GM20000 (cell line): Measurements from ENCODE around the gene GLT1D1.

Experiments
- DNase-seq: peaks from one replicate; pipeline ENCODE4 v3.0.0; 2012; ENCODE audit warnings: low spot score
- CTCF ChIP-seq: IDR thresholded peaks from 2 replicates; pipeline ENCODE4 v1.5.1; 2012; ENCODE audit warnings: mild to moderate bottlenecking, control low read depth; ENCODE audit errors: extremely low read depth, missing control alignments

The GLT1D1 gene

GRCh38 chr12:128978067-128978466 is 124.8 kb downstream of the GLT1D1 start:
- TF ChIP-seq CTCF, result no peak
- no peak for DNase-seq

GRCh38 chr12:128980623-128981022 is 127.3 kb downstream of the GLT1D1 start:
- no peak for DNase-seq
- no peak for TF ChIP-seq CTCF

- no peak for DNase-seq
- TF ChIP-seq CTCF, result no peak
These were observed 128.8 kb downstream of the GLT1D1 start for GRCh38 chr12:128981971-128982533.

GRCh38 chr12:128982933-128983332 is 129.7 kb downstream of the GLT1D1 start:
- TF ChIP-seq CTCF, result no peak
- DNase-seq, result no peak

GRCh38 chr12:128983371-128983770 is 130.1 kb downstream of the GLT1D1 start:
- TF ChIP-seq CTCF, result no peak
- no peak for DNase-seq

GRCh38 chr12:128986957-128987356 is 133.7 kb downstream of the GLT1D1 start:
- no peak for DNase-seq
- TF ChIP-seq CTCF, result no peak

- DNase-seq, result no peak
- no peak for TF ChIP-seq CTCF
These were observed 136.0 kb downstream of the GLT1D1 start for GRCh38 chr12:128989287-128989686.

- no peak for DNase-seq
- TF ChIP-seq CTCF, result no peak
These were observed 138.4 kb downstream of the GLT1D1 start for GRCh38 chr12:128991716-128992115.
